Endothelial cell of umbilical vein (primary cell): ENCODE measurements around the gene PPIL1.

Experiments
- EZH2 ChIP-seq: IDR thresholded peaks from 2 replicates; pipeline ENCODE4 v1.6.1; 2012; ENCODE audit warnings: borderline replicate concordance, low read depth, mild to moderate bottlenecking, moderate library complexity, low read length, inconsistent platforms; ENCODE audit not compliant: severe bottlenecking
- FOS ChIP-seq: IDR thresholded peaks from 2 replicates; pipeline ENCODE4 v1.6.1; 2011; ENCODE audit warnings: mild to moderate bottlenecking, low read length, moderate library complexity, borderline replicate concordance; ENCODE audit not compliant: insufficient read depth
- TF ChIP-seq, protein P1 (sequence below), 2 donors: IDR thresholded peaks; 1 replicate in 1 of 2; 2 replicates in 1 of 2; pipeline ENCODE4 v1.5.1; 2011; ENCODE audit warnings: low read length in 2 of 2, mild to moderate bottlenecking in 2 of 2, moderate library complexity in 2 of 2, control low read depth in 1 of 2, inconsistent platforms in 1 of 2, low read depth in 1 of 2; ENCODE audit not compliant: insufficient read depth in 1 of 2; ENCODE audit errors: extremely low read depth in 1 of 2

DNA sequence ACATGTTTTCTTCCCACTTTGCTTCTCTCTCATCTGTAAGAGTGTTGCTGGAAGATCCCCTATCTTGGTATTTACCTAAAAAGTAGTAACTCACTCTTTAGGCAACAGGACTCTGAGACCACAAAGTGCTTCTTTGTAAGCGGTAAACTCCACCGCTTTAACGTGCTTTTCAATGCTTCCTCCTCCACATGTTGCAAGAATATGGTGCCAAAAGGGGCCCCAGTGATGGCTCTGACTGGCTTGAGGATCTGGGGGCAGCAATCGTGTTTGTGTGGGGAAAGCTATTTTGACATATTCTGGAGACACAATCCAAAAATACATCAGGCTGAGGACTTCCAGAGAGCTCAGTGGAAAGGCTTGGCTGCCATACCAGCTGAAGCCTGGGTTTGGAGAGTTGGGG is 23.0 kb downstream of the PPIL1 start:
- TF ChIP-seq, protein P1, sequence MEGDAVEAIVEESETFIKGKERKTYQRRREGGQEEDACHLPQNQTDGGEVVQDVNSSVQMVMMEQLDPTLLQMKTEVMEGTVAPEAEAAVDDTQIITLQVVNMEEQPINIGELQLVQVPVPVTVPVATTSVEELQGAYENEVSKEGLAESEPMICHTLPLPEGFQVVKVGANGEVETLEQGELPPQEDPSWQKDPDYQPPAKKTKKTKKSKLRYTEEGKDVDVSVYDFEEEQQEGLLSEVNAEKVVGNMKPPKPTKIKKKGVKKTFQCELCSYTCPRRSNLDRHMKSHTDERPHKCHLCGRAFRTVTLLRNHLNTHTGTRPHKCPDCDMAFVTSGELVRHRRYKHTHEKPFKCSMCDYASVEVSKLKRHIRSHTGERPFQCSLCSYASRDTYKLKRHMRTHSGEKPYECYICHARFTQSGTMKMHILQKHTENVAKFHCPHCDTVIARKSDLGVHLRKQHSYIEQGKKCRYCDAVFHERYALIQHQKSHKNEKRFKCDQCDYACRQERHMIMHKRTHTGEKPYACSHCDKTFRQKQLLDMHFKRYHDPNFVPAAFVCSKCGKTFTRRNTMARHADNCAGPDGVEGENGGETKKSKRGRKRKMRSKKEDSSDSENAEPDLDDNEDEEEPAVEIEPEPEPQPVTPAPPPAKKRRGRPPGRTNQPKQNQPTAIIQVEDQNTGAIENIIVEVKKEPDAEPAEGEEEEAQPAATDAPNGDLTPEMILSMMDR (IDR thresholded peaks at IDR 0.05; ENCODE audit: extremely low read depth in 1 of 2, insufficient read depth in 1 of 2, low read depth in 1 of 2, low read length in 2 of 2) = no peak
- TF ChIP-seq EZH2 (no peak), FOS (no peak)
